ENCODE data around the gene JHY.

Gene JHY

DNA sequence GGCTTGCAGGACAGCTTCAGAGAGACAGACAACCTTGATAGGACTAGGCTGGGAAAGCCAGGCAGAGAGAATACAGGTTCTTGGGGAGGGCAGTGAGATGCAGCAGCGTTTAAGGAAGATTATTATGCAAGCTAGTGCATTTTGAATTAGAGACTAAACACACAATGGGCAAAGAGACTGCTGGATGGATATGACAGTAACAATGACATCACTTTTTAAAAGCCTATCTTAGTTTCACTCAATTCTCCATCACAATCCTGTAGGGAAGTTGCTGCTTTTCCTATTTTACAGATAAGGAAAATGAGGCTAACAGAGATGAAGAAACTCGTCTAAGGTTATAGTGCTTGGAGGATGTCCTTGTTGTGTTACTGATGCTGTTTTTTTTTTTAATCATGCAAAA lies 5.6 kb downstream of the JHY start:
- H3K4me2 ChIP-seq: no peak overlapping the region
- H4K20me1 ChIP-seq: no peaks in the 10 kb centered on the region
- peaks cover 0 to 20% (median 16%) of the 10 kb centered on the region in 11 experiments; a peak in 17 of 22 replicates for H3K27me3 ChIP-seq
- no peak overlapping the region for H3K9ac ChIP-seq
- H3K9me3 ChIP-seq (replicated peaks in 1 of 11): no peaks in the 10 kb centered on the region
- TF ChIP-seq Cebpa-rat (IDR thresholded peaks at IDR 0.05): no peak
- no peak overlapping the region for H3K4me3 ChIP-seq
- H3K36me3 ChIP-seq: no peaks in the 10 kb centered on the region
- no peak overlapping the region for H3K27ac ChIP-seq
- peaks cover 12 to 25% (median 18%) of the 10 kb centered on the region in 10 experiments for H3K4me1 ChIP-seq

DNA sequence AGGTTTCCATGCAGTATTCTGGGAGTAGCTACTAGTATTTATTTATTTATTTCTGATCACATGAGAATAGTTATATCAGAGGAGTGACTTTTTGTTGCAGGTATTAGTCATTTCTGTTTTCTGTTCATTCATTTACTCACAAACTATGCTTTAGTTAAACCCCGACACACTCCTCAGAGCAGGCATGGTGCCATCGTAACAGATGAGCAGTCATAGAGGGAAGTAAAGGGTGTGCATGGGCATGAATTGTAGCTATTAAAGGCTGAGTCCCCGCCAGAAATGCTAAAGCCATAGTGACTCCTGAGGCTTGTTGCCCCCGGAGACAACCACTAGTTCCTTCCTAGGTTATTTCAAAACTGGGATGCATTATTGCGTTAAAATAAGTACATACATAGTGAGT lies 10.6 kb downstream of the JHY start:
- Histone ChIP-seq H3K4me1 (peaks cover 8 to 53% (median 40%) of the 10 kb centered on the region in 10 experiments), H3K27me3 (no peaks in the 10 kb centered on the region), H3K9ac (no peak overlapping the region), H3K9me3 (replicated peaks in 1 of 11) (0 out of 22 replicates have a peak, but pooled peaks cover 0 to 6% (median 0%) of the 10 kb centered on the region in 11 experiments), H3K4me2 (peak overlapping the region; percentile 37 to 77 (median 65); a peak in 20 of 22 replicates), H4K20me1 (no peaks in the 10 kb centered on the region), H3K27ac (peak overlapping the region in 6 of 11 experiments; percentile 39 to 63 (median 49); a peak in 9 of 22 replicates), H3K4me3 (no peak overlapping the region), H3K36me3 (no peaks in the 10 kb centered on the region)
- no peak for TF ChIP-seq Cebpa-rat (IDR thresholded peaks at IDR 0.05)

DNA sequence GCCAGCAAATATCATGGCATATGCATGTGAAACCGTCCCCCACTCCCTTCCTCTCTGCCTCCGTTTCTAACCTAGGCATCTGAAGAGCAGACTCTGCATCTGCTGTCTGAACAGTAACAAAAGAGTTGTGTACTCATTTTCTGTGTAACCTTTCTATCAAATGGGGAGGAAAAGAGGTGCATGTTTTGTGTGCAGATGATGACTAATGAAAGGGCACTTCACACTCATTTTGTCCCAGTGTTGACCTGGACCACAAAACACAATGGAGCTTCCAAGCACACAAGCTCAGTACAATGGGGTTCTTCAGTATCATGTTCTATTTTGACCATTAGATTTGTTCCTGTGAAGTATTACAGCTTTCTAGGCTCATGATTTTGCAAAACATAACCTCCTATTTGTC lies 13.0 kb downstream of the JHY start:
- Histone ChIP-seq H3K4me1 (peaks cover 8 to 61% (median 43%) of the 10 kb centered on the region in 10 experiments), H3K27ac (no peak overlapping the region)

DNA sequence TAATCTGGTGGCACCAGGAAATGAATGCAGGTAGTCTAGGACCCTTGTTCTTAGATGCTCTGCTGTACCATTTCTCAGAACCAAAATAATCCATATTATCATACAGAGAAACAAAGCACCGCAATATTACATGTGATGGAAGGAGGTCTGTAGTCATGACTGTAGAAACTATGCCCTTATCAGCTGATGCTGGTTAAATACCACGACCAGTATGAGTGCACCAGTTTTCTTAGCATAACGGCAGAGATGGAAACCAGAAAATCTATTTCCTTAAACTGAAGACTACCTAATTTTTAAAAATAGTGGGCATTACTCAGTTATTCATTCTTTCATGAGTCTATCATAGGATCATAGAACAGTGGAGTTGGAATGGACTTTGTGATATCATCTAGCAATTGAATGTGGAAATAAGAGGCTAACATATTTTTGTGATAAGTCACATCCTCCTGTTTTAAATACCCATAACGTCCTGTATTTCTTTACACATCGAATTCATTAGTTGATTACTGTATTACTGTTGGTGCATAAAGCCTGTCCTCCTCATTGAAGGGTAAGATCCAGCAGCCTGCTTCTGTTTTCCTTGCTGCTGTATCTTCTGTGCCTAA lies 15.1 kb downstream of the JHY start:
- H3K36me3 ChIP-seq: no peaks in the 10 kb centered on the region
- H3K27ac ChIP-seq: no peak overlapping the region
- H4K20me1 ChIP-seq: no peaks in the 10 kb centered on the region; a peak in 1 of 22 replicates
- 0 out of 22 replicates have a peak, but pooled peaks cover 0 to 6% (median 0%) of the 10 kb centered on the region in 11 experiments for H3K9me3 ChIP-seq (replicated peaks in 1 of 11)
- TF ChIP-seq Cebpa-rat (IDR thresholded peaks at IDR 0.05): no peak
- H3K9ac ChIP-seq: no peak overlapping the region
- no peak overlapping the region for H3K4me2 ChIP-seq
- peaks cover 7 to 46% (median 38%) of the 10 kb centered on the region in 10 experiments for H3K4me1 ChIP-seq
- no peaks in the 10 kb centered on the region for H3K27me3 ChIP-seq
- H3K4me3 ChIP-seq: no peak overlapping the region

More for the DNA sequence above, 13.0 kb downstream of the JHY start:
- Histone ChIP-seq H4K20me1 (no peaks in the 10 kb centered on the region; a peak in 1 of 22 replicates), H3K36me3 (no peaks in the 10 kb centered on the region), H3K9ac (no peak overlapping the region), H3K27me3 (no peaks in the 10 kb centered on the region), H3K4me3 (no peak overlapping the region), H3K4me2 (peak overlapping the region in 10 of 11 experiments; percentile 4 to 62 (median 46); a peak in 18 of 22 replicates), H3K9me3 (replicated peaks in 1 of 11) (0 out of 22 replicates have a peak, but pooled peaks cover 0 to 6% (median 0%) of the 10 kb centered on the region in 11 experiments)
- no peak for TF ChIP-seq Cebpa-rat (IDR thresholded peaks at IDR 0.05)

DNA sequence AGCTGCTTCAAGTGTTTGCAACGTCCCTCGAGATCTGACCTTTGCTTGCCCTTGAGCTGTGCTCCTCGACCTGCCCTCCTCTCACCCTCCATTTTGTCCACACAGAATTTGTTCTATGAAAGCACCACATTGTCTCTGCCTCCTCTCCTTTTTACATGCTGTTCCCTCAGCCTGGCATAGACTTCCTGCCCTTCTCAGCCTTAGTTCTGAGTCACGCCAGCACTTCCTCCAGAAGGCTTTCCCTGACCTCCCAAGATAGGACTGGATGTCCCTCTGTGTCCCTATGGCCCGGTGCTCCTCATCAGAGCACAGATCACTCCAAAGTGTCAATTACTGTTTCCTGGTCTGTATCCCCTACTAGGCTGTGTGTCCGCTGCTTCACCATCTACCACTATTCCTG lies 16.2 kb downstream of the JHY start:
- no peak overlapping the region for H3K9ac ChIP-seq
- H3K4me2 ChIP-seq: peak overlapping the region in 2 of 11 experiments; percentile 8 to 11; a peak in 1 of 22 replicates
- TF ChIP-seq Cebpa-rat (IDR thresholded peaks at IDR 0.05): no peak
- H3K4me3 ChIP-seq: no peak overlapping the region
- no peaks in the 10 kb centered on the region; a peak in 1 of 22 replicates for H4K20me1 ChIP-seq
- H3K4me1 ChIP-seq: peaks cover 0 to 35% (median 27%) of the 10 kb centered on the region in 10 experiments; a peak in 17 of 20 replicates
- H3K9me3 ChIP-seq (replicated peaks in 1 of 11): 0 out of 22 replicates have a peak, but pooled peaks cover 0 to 6% (median 0%) of the 10 kb centered on the region in 11 experiments
- H3K27me3 ChIP-seq: no peaks in the 10 kb centered on the region
- no peaks in the 10 kb centered on the region for H3K36me3 ChIP-seq
- H3K27ac ChIP-seq: no peak overlapping the region

DNA sequence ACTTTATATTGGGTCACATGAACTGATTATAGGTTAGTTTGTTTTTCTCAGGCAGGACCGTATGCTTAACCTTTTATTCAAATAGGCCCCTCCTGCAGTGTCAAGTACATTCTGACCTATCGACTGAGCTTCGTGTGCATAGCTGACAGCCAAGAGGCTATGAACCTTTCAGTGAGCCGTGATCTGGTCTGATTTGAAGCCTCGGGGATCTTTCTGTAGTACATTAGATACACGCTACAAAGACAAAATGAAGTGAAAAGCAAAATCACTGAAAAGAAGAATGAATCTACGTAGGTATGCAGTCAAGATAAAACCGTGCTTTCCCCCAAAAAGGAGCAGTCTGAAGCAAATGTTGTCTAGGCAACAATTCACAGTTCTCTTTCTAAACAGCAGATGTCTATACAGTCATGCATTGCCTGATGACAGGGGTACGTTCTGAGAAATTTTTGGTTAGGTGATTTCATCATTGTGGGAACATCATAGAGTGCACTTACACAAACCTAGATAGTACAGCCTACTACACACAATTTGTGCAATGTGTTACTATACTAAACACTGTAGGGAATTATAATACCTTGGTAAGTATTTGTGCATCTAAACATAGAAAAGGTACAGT lies 18.1 kb downstream of the JHY start:
- H3K4me1 ChIP-seq: peaks cover 0 to 24% (median 14%) of the 10 kb centered on the region in 10 experiments; a peak in 16 of 20 replicates
- no peak overlapping the region for H3K4me2 ChIP-seq
- H3K4me3 ChIP-seq: no peak overlapping the region
- no peaks in the 10 kb centered on the region; a peak in 1 of 22 replicates for H4K20me1 ChIP-seq
- H3K27me3 ChIP-seq: no peaks in the 10 kb centered on the region
- no peak overlapping the region for H3K27ac ChIP-seq
- no peak overlapping the region for H3K9ac ChIP-seq
- H3K9me3 ChIP-seq (replicated peaks in 1 of 11): 0 out of 22 replicates have a peak, but pooled peaks cover 0 to 6% (median 0%) of the 10 kb centered on the region in 11 experiments
- H3K36me3 ChIP-seq: no peaks in the 10 kb centered on the region
- no peak for TF ChIP-seq Cebpa-rat (IDR thresholded peaks at IDR 0.05)

DNA sequence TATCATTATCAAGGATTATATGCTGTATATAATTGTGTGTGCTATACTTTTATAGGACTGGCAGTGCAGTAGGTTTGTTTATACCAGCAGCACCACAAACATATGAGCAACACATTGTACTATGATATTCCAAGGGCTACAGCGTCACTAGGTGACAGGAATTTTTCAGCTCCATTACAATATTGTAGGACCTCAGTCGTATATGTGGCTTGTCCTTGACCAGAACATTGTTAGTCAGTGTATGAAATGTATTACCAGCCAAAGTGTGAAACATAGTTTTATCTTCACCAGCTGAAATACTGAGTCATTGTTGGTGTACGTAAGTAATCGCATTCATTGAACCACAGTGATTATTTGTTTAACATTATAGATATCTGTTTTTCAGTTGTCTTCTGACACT lies 20.4 kb downstream of the JHY start:
- peaks cover 0 to 15% (median 2%) of the 10 kb centered on the region in 10 experiments; a peak in 5 of 20 replicates for H3K4me1 ChIP-seq
- no peak overlapping the region for H3K4me2 ChIP-seq
- H4K20me1 ChIP-seq: no peaks in the 10 kb centered on the region; a peak in 1 of 22 replicates
- H3K9ac ChIP-seq: no peak overlapping the region
- no peak overlapping the region for H3K4me3 ChIP-seq
- no peaks in the 10 kb centered on the region for H3K36me3 ChIP-seq
- TF ChIP-seq Cebpa-rat (IDR thresholded peaks at IDR 0.05): no peak
- H3K27ac ChIP-seq: no peak overlapping the region
- no peaks in the 10 kb centered on the region for H3K27me3 ChIP-seq
- H3K9me3 ChIP-seq (replicated peaks in 1 of 11): no peaks in the 10 kb centered on the region

DNA sequence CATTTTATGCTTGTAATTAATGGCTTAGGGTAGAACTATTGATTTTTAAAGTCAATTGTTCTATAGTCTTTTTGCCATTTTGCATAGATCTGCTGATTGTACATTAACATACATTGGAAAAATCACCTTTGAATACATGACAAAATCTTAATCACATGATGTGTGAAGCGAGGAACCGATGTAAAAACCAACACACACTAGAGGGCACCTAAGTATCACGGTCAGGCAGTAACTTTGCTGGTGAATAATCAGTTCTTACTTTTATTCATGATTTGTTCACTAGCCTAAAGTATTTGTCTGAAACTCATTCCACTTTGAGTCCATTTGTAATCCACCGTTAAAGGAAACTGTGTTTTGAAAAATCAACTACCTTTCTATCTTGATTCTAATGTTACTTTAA lies 28.2 kb downstream of the JHY start:
- no peak overlapping the region for H3K4me2 ChIP-seq
- TF ChIP-seq Cebpa-rat (IDR thresholded peaks at IDR 0.05): no peak
- H3K4me3 ChIP-seq: no peak overlapping the region
- H3K27ac ChIP-seq: no peak overlapping the region
- H3K4me1 ChIP-seq: no peaks in the 10 kb centered on the region
- H4K20me1 ChIP-seq: no peaks in the 10 kb centered on the region
- H3K27me3 ChIP-seq: no peaks in the 10 kb centered on the region
- H3K9ac ChIP-seq: no peak overlapping the region
- no peaks in the 10 kb centered on the region for H3K9me3 ChIP-seq (replicated peaks in 1 of 11)
- H3K36me3 ChIP-seq: no peaks in the 10 kb centered on the region

DNA sequence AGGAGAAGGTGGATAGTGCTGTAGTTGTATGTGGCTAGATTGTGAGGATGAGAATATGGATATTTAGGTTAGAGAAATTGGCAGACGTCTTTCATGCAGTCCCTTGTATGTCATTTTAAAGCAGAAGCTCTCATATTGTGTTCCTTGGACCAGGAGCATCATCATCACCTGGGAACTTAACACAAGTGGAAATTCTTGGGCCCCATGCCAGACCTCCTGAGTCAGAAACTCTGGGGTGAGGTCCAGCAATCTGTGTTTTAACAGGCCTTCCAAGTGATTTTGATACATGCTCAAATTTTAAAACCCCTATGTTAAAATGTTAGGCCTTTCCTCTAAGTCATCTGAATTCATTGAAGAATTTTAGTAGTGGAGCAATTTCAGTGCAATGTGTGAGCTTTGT lies 34.8 kb downstream of the JHY start:
- no peak for TF ChIP-seq Cebpa-rat (IDR thresholded peaks at IDR 0.05)
- Histone ChIP-seq H4K20me1 (no peaks in the 10 kb centered on the region), H3K9me3 (replicated peaks in 1 of 11) (no peaks in the 10 kb centered on the region), H3K4me2 (no peak overlapping the region), H3K4me3 (no peak overlapping the region), H3K36me3 (no peaks in the 10 kb centered on the region), H3K4me1 (peaks cover 0 to 9% (median 0%) of the 10 kb centered on the region in 10 experiments; a peak in 3 of 20 replicates), H3K27me3 (no peaks in the 10 kb centered on the region), H3K27ac (no peak overlapping the region), H3K9ac (no peak overlapping the region)

Data from BLaER1 treated with 17β-estradiol and CSF1 and Interleukin-3, amounts not matched to agents 10 nM and 100 nM (cell line).